Upper lobe of right lung (tissue), 1 donor: ENCODE results near the gene EIF3K. TPM values are rescaled to one million over a fixed set of nuclear protein-coding genes. Genes with fewer than 3 reads are reported as not detected.
A peak's percentile ranks its signal among the peaks of the same experiment; 100 is the strongest.

Source experiments
- ATAC-seq: fragments of 200-7000 bp; cut with Tn5 transposase; one replicate; pipeline ENCODE4 v1.9.1; 2020; ENCODE audit warnings: mild to moderate bottlenecking, moderate library complexity
- DNase-seq: peaks from one replicate; pipeline ENCODE4 v3.0.0-alpha.2; 2020
- H3K27ac ChIP-seq: fragments of 200-600 bp; one replicate; pipeline ENCODE4 v1.8.0; 2022
- H3K27me3 ChIP-seq: fragments of 200-600 bp; one replicate; pipeline ENCODE4 v1.8.0; 2022; ENCODE audit warnings: mild to moderate bottlenecking
- H3K36me3 ChIP-seq: fragments of 200-600 bp; one replicate; pipeline ENCODE4 v1.8.0; 2022
- H3K4me1 ChIP-seq: fragments of 200-600 bp; one replicate; pipeline ENCODE4 v1.8.0; 2022
- H3K4me3 ChIP-seq: fragments of 200-600 bp; one replicate; pipeline ENCODE4 v1.8.0; 2022; ENCODE audit warnings: mild to moderate bottlenecking
- H3K9me3 ChIP-seq: fragments of 200-600 bp; one replicate; pipeline ENCODE4 v1.8.0; 2022
- intact Hi-C: fragments of 100-400 bp; cut with DNase I; formaldehyde crosslinking; loops from one replicate; pipeline ENCODE4 v1.11.0; 2022
- total RNA-seq: library from RNA; stranded (reverse); fragmentation: NEBNext Ultra II Directional; extraction: Animal tissue kit (Norgen Biotek cat#: 25700); gene quantifications from one replicate; pipeline ENCODE4 v1.2.1, GENCODE V29; 2021
- TF ChIP-seq, protein P1 (sequence below): fragments of 200-600 bp; IDR thresholded peaks from one replicate; pipeline ENCODE4 v1.8.0; 2022; ENCODE audit warnings: antibody characterized with exemption
- donor health status: DM: no; HTN: yes; CAD: no; lungs with severe emphysema.

EIF3K gene
- total RNA-seq, 1 donor from 2014 or later, result 215 TPM

- no peak for ATAC-seq
- intact Hi-C loops, result no loop called here
These were observed 45.7 kb downstream of the EIF3K start for GRCh38 chr19:38664503-38665211.

GRCh38 chr19:38665219-38665931 lies 46.4 kb downstream of the EIF3K start:
- no peak for ATAC-seq
- TF ChIP-seq, protein P1, sequence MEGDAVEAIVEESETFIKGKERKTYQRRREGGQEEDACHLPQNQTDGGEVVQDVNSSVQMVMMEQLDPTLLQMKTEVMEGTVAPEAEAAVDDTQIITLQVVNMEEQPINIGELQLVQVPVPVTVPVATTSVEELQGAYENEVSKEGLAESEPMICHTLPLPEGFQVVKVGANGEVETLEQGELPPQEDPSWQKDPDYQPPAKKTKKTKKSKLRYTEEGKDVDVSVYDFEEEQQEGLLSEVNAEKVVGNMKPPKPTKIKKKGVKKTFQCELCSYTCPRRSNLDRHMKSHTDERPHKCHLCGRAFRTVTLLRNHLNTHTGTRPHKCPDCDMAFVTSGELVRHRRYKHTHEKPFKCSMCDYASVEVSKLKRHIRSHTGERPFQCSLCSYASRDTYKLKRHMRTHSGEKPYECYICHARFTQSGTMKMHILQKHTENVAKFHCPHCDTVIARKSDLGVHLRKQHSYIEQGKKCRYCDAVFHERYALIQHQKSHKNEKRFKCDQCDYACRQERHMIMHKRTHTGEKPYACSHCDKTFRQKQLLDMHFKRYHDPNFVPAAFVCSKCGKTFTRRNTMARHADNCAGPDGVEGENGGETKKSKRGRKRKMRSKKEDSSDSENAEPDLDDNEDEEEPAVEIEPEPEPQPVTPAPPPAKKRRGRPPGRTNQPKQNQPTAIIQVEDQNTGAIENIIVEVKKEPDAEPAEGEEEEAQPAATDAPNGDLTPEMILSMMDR, result no peak
- intact Hi-C loops, result no loop called here
- DNase-seq, result no peak
- Histone ChIP-seq H3K4me1 (peaks cover 100% of the 10 kb centered on the region), H3K27me3 (no peaks in the 10 kb centered on the region), H3K36me3 (peaks cover 9% of the 10 kb centered on the region), H3K27ac (peak overlapping the region; percentile 90), H3K9me3 (no peaks in the 10 kb centered on the region), H3K4me3 (no peak overlapping the region)

More at GRCh38 chr19:38664503-38665211, 45.7 kb downstream of the EIF3K start:
- Histone ChIP-seq H3K4me1 (peaks cover 100% of the 10 kb centered on the region), H3K27me3 (no peaks in the 10 kb centered on the region), H3K36me3 (peaks cover 10% of the 10 kb centered on the region), H3K27ac (peak overlapping the region; percentile 90), H3K4me3 (no peak overlapping the region), H3K9me3 (no peaks in the 10 kb centered on the region)
- no peak for DNase-seq
- TF ChIP-seq, protein P1, result no peak

GRCh38 chr19:38665950-38666662 lies 47.1 kb downstream of the EIF3K start:
- peak; percentile 77 for DNase-seq
- H3K36me3 ChIP-seq, result peaks cover 2% of the 10 kb centered on the region

GRCh38 chr19:38666663-38667511 lies 47.9 kb downstream of the EIF3K start:
- Histone ChIP-seq H3K27ac (peak overlapping the region; percentile 90), H3K4me3 (no peak overlapping the region), H3K36me3 (no peaks in the 10 kb centered on the region), H3K27me3 (no peaks in the 10 kb centered on the region), H3K4me1 (peaks cover 100% of the 10 kb centered on the region), H3K9me3 (no peaks in the 10 kb centered on the region)
- intact Hi-C loops, result no loop called here
- ATAC-seq (peak; percentile 23), DNase-seq (no peak)
- TF ChIP-seq, protein P1, result no peak

More at GRCh38 chr19:38665950-38666662, 47.1 kb downstream of the EIF3K start:
- no peaks in the 10 kb centered on the region for H3K9me3 ChIP-seq
- H3K27me3 ChIP-seq, result no peaks in the 10 kb centered on the region
- ATAC-seq, result peak; percentile 72
- peak overlapping the region; percentile 90 for H3K27ac ChIP-seq
- H3K4me3 ChIP-seq, result no peak overlapping the region
- intact Hi-C loops, result no loop called here
- TF ChIP-seq, protein P1, result no peak
- peaks cover 100% of the 10 kb centered on the region for H3K4me1 ChIP-seq

DNA sequence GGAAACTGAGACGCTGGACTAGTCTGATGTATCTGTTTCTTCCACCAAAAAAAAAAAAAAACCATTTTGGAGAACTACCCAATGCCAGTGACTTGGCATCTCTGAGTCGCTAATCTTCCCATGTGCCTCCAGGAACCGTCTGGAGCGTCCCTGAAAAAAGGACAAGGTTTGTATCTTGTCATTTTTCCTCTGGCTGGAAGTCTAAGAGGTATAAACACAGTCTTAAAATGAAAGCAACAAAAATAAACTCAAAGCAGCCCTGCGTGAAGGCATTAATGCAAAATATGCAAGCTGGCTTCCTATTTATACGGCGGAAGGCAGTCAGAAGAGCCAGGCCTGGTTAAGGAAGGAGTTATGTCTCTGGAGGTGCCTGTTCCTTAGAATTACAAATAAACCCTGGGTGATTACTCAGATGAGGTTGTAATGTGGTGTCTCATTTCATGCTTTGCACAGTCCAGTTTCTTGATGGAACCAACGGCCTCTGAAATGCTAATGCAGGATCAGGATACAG lies 48.7 kb downstream of the EIF3K start:
- intact Hi-C loops, result no loop called here

More for the DNA sequence above, 48.7 kb downstream of the EIF3K start:
- DNase-seq (no peak), ATAC-seq (no peak)
- TF ChIP-seq, protein P1, result no peak
- Histone ChIP-seq H3K4me3 (no peak overlapping the region), H3K4me1 (peaks cover 96% of the 10 kb centered on the region), H3K9me3 (no peaks in the 10 kb centered on the region), H3K27ac (peak overlapping the region; percentile 90), H3K27me3 (no peaks in the 10 kb centered on the region), H3K36me3 (no peaks in the 10 kb centered on the region)
